ENCODE measurements around the gene GPC6. TPM values are rescaled to one million over a fixed set of nuclear protein-coding genes. Genes with fewer than 3 reads are reported as not detected.

Gene GPC6
- polyA plus RNA-seq, 1 of the 3 experiments (the other 2 are of a cell fraction), result 6.7 TPM

DNA sequence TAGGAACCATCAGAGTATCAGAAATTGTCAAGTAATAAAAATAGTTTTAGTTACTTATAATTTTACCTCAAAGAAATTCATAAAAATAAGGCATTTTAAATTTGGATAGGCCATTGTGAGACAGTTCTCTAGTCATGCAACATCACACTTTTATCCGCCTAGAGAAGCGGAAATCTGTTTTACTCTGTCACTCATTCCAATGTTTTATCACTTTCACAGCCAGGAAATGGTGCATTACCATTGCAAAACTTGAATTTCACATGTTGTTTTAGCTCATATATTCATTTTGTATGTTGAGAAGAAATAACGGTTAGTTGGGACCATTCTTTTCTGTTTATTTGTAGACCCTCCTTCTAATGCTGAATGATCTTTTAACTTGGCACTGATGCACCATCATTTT lies 427.2 kb downstream of the GPC6 start:
- no peaks in the 10 kb centered on the region for H3K36me3 ChIP-seq (replicated peaks in 1 of 2; ENCODE audit: control insufficient read depth in 1 of 2, insufficient read depth in 2 of 2, low read length in 1 of 2)

More for the DNA sequence above, 427.2 kb downstream of the GPC6 start:
- Histone ChIP-seq H3K9me2 (no peaks in the 10 kb centered on the region), H3K4me1 (ENCODE audit: control insufficient read depth in 1 of 2, insufficient read depth in 2 of 2, low read depth in 1 of 2, low read length in 1 of 2) (peaks cover 0 to 4% of the 10 kb centered on the region in 2 experiments; a peak in 1 of 4 replicates), H3K27me3 (ENCODE audit: insufficient read depth) (no peaks in the 10 kb centered on the region), H4K20me1 (ENCODE audit: insufficient read depth) (no peaks in the 10 kb centered on the region), H3K27ac (ENCODE audit: low read depth in 2 of 2, low read length in 1 of 2) (no peak overlapping the region), H3F3A (replicated peaks; ENCODE audit: insufficient read depth) (no peaks in the 10 kb centered on the region), H2AFZ (ENCODE audit: low read depth) (no peak overlapping the region), H3K4me2 (no peak overlapping the region), H3K4me3 (ENCODE audit: low read depth in 2 of 2, low read length in 1 of 2) (no peak overlapping the region), H3K9me3 (no peaks in the 10 kb centered on the region; the same call in 1 of the 2 replicates), H3K9ac (no peak overlapping the region), H3K79me2 (ENCODE audit: insufficient read depth) (no peaks in the 10 kb centered on the region)
- WGBS (ENCODE audit: low lambda C conversion rate), result 94% methylated on average over 3 of the region's 3 CpGs
- ChIA-PET POLR2A (no interaction called here), CTCF (no interaction called here)
- no peak for DNase-seq
- TF ChIP-seq POLR2AphosphoS5 (IDR thresholded peaks at IDR 0.05; ENCODE audit: low read depth, low read length), result no peak
- TF ChIP-seq USF2 (IDR thresholded peaks at IDR 0.05; ENCODE audit: borderline replicate concordance, low read depth, low read length), result no peak
- no peak for TF ChIP-seq EP300 (IDR thresholded peaks at IDR 0.05; ENCODE audit: borderline replicate concordance in 1 of 2, low read depth in 1 of 2, low read length in 1 of 2)
- TF ChIP-seq, protein P1, sequence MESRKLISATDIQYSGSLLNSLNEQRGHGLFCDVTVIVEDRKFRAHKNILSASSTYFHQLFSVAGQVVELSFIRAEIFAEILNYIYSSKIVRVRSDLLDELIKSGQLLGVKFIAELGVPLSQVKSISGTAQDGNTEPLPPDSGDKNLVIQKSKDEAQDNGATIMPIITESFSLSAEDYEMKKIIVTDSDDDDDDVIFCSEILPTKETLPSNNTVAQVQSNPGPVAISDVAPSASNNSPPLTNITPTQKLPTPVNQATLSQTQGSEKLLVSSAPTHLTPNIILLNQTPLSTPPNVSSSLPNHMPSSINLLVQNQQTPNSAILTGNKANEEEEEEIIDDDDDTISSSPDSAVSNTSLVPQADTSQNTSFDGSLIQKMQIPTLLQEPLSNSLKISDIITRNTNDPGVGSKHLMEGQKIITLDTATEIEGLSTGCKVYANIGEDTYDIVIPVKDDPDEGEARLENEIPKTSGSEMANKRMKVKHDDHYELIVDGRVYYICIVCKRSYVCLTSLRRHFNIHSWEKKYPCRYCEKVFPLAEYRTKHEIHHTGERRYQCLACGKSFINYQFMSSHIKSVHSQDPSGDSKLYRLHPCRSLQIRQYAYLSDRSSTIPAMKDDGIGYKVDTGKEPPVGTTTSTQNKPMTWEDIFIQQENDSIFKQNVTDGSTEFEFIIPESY (IDR thresholded peaks at IDR 0.05; ENCODE audit: borderline replicate concordance, low read depth), result no peak
- no peak for TF ChIP-seq CTCF (IDR thresholded peaks at IDR 0.05)
- no peak for TF ChIP-seq USF1 (IDR thresholded peaks at IDR 0.05; ENCODE audit: borderline replicate concordance, low read depth)
- TF ChIP-seq GABPA (IDR thresholded peaks at IDR 0.05; ENCODE audit: low read depth), result no peak
- TF ChIP-seq NFIC (IDR thresholded peaks at IDR 0.05; ENCODE audit: borderline replicate concordance), result no peak
- TF ChIP-seq RFX5 (IDR thresholded peaks at IDR 0.05; ENCODE audit: low read length), result no peak
- TF ChIP-seq FOSL2 (IDR thresholded peaks at IDR 0.05; ENCODE audit: borderline replicate concordance, low read depth), result no peak
- TF ChIP-seq SIN3A (IDR thresholded peaks at IDR 0.05; ENCODE audit: borderline replicate concordance, low read depth, low read length), result no peak
- TF ChIP-seq EZH2phosphoT487 (IDR thresholded peaks at IDR 0.05; ENCODE audit: borderline replicate concordance, low read depth), result no peak
